ENCODE measurements around the gene RNF208.

Gene RNF208

DNA sequence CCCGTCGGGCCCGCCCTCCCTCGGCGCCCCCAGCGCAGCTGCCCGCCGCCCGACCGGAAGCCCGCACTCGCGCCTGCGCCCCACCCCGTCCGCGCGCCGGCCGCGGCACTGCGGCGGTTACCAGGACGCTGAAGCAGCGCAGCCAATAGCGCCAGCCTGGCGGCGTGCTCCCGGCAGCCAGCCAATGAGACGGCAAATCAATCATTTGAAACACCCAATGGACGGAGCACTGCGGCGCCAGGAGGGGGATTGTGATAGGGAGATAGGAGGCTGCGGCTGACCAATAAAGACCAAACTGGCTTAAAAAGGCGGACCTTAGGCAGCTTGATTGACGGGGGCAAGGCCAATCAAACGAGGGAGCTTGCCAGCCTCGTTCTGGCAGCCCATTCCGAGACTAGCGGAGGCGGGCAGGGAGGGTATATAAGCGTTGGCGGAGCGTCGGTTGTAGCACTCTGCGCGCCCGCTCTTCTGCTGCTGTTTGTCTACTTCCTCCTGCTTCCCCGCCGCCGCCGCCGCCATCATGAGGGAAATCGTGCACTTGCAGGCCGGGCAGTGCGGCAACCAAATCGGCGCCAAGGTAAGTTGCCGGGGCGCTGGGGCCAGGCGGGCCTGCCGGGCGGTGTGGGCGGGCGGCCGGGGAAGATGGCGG lies 18.9 kb upstream of the RNF208 start, which contains the start of gene TUBB4B:
Gene TUBB4B, plus strand, starts transcription at position 447 of the 649 bp plus-strand sequence. Its CDS starts 74 bp downstream, at position 521.
- no peak for TF ChIP-seq ZFX (IDR thresholded peaks at IDR 0.05; ENCODE audit: borderline replicate concordance)
- TF ChIP-seq, protein P1, sequence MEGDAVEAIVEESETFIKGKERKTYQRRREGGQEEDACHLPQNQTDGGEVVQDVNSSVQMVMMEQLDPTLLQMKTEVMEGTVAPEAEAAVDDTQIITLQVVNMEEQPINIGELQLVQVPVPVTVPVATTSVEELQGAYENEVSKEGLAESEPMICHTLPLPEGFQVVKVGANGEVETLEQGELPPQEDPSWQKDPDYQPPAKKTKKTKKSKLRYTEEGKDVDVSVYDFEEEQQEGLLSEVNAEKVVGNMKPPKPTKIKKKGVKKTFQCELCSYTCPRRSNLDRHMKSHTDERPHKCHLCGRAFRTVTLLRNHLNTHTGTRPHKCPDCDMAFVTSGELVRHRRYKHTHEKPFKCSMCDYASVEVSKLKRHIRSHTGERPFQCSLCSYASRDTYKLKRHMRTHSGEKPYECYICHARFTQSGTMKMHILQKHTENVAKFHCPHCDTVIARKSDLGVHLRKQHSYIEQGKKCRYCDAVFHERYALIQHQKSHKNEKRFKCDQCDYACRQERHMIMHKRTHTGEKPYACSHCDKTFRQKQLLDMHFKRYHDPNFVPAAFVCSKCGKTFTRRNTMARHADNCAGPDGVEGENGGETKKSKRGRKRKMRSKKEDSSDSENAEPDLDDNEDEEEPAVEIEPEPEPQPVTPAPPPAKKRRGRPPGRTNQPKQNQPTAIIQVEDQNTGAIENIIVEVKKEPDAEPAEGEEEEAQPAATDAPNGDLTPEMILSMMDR (IDR thresholded peaks at IDR 0.05) = no peak
- peak within 1 kb of the TSS; percentile 97 for H3K27ac ChIP-seq

DNA sequence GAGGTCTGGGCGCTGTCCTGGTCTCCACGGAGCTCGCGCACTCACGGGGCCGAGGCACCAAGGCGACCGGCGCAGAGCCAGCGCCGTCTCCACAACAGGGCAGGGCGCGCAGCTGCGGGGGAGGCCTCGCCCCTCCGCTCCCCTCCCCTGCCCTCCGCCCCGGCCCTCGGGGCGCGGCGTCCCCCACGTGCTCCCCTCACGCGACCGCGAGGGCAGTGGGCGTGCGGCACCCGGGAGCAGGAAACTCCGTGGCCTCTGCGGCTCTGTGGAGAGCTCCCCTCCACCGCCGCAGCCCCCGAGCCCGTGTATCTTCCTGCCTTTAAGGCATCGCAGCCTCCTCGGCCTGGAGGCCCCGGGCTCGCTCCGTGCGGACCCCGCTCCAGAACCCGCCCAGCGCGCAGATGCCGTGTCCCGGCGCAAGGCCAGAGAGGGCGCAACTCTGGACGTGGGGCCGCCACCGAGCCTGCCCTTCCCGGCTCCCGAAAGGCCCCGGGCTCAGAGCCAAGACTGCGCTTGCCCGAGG lies 18.3 kb upstream of the RNF208 start:
- TF ChIP-seq, protein P1 (IDR thresholded peaks at IDR 0.05) = no peak; the same call in 1 of the 2 replicates
- TF ChIP-seq ZFX (IDR thresholded peaks at IDR 0.05; ENCODE audit: borderline replicate concordance) = no peak

GRCh38 chr9:137239541-137240200 lies 17.6 kb upstream of the RNF208 start:
- H3K27ac ChIP-seq = peak overlapping the region; percentile 97

More for the DNA sequence above, 18.3 kb upstream of the RNF208 start:
- peak overlapping the region; percentile 97 for H3K27ac ChIP-seq

GRCh38 chr9:137237759-137238726 lies 16.0 kb upstream of the RNF208 start:
- H3K27ac ChIP-seq = peak overlapping the region; percentile 97
- TF ChIP-seq, protein P1 (IDR thresholded peaks at IDR 0.05) = no peak
- no peak for TF ChIP-seq ZFX (IDR thresholded peaks at IDR 0.05; ENCODE audit: borderline replicate concordance)

DNA sequence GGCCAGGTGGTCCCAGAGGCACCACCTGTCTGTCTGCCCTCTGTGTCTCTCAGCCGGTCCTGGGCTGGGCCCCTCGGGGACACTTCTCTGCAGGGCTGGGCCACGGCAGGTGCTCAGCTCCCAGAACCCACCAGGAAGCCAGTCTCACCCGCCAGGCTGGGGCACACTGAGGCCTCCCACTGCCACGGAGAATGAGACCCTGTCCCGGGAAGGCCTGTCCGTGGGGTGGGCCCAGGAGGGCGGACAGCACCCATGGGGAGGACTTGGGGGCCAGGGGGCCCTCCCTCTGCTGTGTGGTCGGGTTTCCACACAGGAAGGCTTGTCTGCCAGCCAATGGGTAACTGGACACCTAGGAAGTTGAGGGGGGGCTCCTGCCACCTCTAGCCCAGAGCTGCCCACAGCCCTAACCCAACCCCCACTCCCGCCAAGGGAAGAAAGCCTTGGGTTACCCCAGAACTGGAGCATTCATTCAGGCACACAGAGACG lies 14.9 kb upstream of the RNF208 start:
- TF ChIP-seq, protein P1 (IDR thresholded peaks at IDR 0.05) = no peak
- TF ChIP-seq ZFX (IDR thresholded peaks at IDR 0.05; ENCODE audit: borderline replicate concordance) = no peak
- H3K27ac ChIP-seq = peak overlapping the region; percentile 97

DNA sequence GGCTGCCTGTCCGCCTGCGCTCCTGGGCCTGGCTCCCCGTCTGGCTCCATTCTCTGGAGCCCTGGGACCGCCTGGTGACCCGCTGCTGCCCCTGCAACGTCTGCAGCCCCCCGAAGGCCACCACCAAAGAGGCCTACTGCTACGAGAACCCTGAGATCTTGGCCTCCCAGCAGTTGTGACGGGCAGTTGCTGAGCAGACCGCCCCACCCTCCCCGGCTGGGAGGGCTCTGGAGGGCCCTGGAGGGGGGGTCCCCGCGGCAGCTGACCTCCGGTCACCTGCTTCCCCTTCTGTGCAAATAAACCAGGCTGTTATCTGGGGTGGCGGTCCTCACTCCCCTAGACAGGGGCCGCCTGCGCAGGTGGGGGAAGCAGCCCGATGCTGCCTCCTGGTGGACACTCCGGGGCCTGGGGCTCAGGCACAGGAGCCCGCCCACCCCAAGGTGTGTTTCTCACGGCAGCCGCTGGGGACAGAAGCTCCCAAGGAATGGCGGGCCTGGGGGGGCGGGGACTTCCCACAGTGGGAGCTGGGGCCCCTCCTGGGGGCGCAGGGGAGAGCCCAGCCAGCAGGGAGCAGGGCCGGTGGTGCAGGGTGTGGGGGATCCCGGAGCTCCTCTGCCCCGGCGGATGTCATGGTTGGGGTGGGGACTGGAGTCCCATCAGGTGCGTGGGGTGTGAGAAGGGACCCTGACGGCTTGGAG lies 14.3 kb upstream of the RNF208 start:
- H3K27ac ChIP-seq = peak overlapping the region; percentile 97

More for the DNA sequence above, 14.3 kb upstream of the RNF208 start:
- TF ChIP-seq, protein P1 (IDR thresholded peaks at IDR 0.05) = peak; percentile 99
- TF ChIP-seq ZFX (IDR thresholded peaks at IDR 0.05; ENCODE audit: borderline replicate concordance) = no peak

All from 22Rv1 (cell line).